Mucosa of stomach (tissue), 1 donor: ENCODE data around the gene FAM184B.

Experiments used
- H3K27me3 ChIP-seq: one replicate; pipeline ENCODE4 v1.7.0; 2013; ENCODE audit warnings: mild to moderate bottlenecking, low read length; ENCODE audit not compliant: control insufficient read depth, insufficient read depth
- H3K36me3 ChIP-seq: one replicate; pipeline ENCODE4 v1.7.0; 2013; ENCODE audit warnings: low read length; ENCODE audit not compliant: control insufficient read depth, insufficient read depth
- H3K4me1 ChIP-seq: one replicate; pipeline ENCODE4 v1.7.0; 2013; ENCODE audit warnings: mild to moderate bottlenecking, low read length; ENCODE audit not compliant: control insufficient read depth, insufficient read depth
- H3K4me3 ChIP-seq: one replicate; pipeline ENCODE4 v1.7.0; 2013; ENCODE audit warnings: low read length
- H3K9ac ChIP-seq: one replicate; pipeline ENCODE4 v1.7.0; 2013; ENCODE audit warnings: mild to moderate bottlenecking, low read length, moderate library complexity
- H3K9me3 ChIP-seq: one replicate; pipeline ENCODE4 v1.7.0; 2013; ENCODE audit warnings: mild to moderate bottlenecking, low read length, moderate library complexity; ENCODE audit not compliant: control insufficient read depth
- donor health status: Pancreatic carcinoma.

FAM184B gene

GRCh38 chr4:17769406-17770174 is 11.8 kb downstream of the FAM184B start:
- Histone ChIP-seq H3K4me3 (no peak overlapping the region), H3K9ac (no peak overlapping the region), H3K4me1 (no peaks in the 10 kb centered on the region), H3K9me3 (no peaks in the 10 kb centered on the region), H3K36me3 (no peaks in the 10 kb centered on the region), H3K27me3 (no peaks in the 10 kb centered on the region)

DNA sequence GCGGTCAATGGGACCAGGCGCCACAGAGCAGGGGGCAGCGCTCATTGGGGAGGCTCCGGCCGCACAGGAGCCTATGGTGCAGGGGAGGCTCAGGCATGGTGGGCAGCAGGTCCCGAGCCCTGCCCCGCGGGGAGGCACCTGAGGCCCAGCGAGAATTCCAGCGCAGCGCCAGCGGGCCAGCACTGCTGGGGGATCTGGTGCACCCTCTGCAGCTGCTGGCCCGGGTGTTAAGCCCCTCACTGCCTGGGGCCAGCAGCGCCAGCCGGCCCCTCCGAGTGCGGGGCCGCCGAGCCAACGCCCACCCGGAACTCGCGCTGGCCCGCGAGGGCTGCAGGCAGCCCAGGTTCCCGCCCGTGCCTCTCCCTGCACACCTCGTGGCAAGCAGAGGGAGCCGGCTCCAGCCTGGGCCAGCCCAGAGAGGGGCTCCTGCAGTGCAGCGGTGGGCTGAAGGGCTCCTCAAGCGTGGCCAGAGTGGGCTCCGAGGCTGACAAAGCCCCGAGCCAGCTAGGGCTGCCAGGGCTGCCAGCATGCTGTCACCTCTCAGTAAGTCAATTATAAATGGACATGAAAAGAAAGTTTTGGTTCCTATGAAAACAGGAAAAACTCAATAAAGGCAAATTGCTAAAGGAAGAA is 14.5 kb downstream of the FAM184B start:
- no peak overlapping the region for H3K9ac ChIP-seq
- no peak overlapping the region for H3K4me3 ChIP-seq
- no peaks in the 10 kb centered on the region for H3K36me3 ChIP-seq
- no peaks in the 10 kb centered on the region for H3K9me3 ChIP-seq
- no peaks in the 10 kb centered on the region for H3K4me1 ChIP-seq
- H3K27me3 ChIP-seq: no peaks in the 10 kb centered on the region

- no peak overlapping the region for H3K4me3 ChIP-seq
- no peak overlapping the region for H3K9ac ChIP-seq
- H3K4me1 ChIP-seq: no peaks in the 10 kb centered on the region
- H3K36me3 ChIP-seq: no peaks in the 10 kb centered on the region
- H3K27me3 ChIP-seq: no peaks in the 10 kb centered on the region
- H3K9me3 ChIP-seq: no peaks in the 10 kb centered on the region
Observed at GRCh38 chr4:17765514-17766286, 15.7 kb downstream of the FAM184B start.

DNA sequence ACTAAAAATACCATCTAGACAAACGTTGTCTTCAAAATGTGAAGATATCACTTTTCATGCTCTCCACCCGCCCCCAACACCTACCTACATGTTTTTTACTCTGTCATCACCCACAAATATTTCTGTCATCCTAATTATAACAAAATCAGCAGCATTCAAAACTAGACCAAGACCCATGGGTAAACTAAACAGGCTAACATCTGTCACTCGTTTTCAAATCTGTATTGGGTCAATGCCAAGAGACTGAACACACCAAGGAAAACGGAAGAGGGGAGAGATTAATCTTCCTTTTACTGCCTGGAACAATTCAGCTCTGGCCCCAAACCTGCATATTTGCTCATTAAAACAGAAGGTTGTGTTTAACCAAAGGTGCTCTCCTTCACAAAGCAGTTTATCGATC is 17.5 kb downstream of the FAM184B start:
- Histone ChIP-seq H3K27me3 (no peaks in the 10 kb centered on the region), H3K9ac (no peak overlapping the region), H3K4me3 (no peak overlapping the region), H3K9me3 (no peaks in the 10 kb centered on the region), H3K36me3 (no peaks in the 10 kb centered on the region), H3K4me1 (no peaks in the 10 kb centered on the region)

DNA sequence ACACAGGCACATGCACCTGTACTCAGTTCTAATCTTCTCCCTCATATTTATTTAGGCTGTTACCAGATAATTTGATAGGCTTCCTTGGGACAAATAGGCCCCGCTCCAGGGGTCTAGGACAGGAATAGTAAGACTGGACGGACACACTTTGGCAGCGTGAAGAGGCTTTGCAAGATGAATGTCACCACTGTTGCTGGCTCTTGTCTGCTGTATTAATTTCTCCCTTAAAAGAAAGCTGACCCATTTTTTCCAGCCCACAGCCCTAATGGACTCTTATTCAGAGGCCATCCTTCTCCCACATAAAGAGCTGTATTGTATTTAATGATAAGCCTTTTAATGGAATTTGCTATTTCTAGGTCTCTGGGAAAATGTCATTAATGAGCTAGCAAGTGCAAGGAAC is 18.0 kb downstream of the FAM184B start:
- H3K4me1 ChIP-seq: no peaks in the 10 kb centered on the region
- H3K4me3 ChIP-seq: no peak overlapping the region
- no peak overlapping the region for H3K9ac ChIP-seq

DNA sequence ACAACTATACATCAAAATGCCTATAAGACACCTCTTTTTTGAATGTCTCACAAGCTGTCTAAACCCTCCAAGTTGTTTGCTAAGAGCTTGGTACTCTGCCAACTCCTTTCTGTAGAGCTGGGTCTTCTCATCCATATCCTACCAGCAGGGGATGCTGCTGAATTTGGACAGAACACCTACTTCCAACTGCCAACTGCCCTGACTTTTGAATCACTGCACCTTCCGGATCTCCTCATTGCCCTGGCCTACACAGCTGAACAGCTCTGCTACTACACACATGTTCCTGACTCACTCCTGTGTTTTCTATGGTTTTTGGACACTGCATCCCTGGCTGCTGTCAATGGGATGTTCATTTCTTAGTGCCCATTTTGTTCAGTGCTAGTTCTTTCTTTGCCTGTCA is 18.7 kb downstream of the FAM184B start:
- Histone ChIP-seq H3K36me3 (no peaks in the 10 kb centered on the region), H3K27me3 (no peaks in the 10 kb centered on the region), H3K4me3 (no peak overlapping the region), H3K9ac (no peak overlapping the region), H3K4me1 (no peaks in the 10 kb centered on the region), H3K9me3 (no peaks in the 10 kb centered on the region)

More for the DNA sequence above, 18.0 kb downstream of the FAM184B start:
- Histone ChIP-seq H3K36me3 (no peaks in the 10 kb centered on the region), H3K9me3 (no peaks in the 10 kb centered on the region), H3K27me3 (no peaks in the 10 kb centered on the region)

- Histone ChIP-seq H3K9ac (no peak overlapping the region), H3K4me3 (no peak overlapping the region), H3K27me3 (no peaks in the 10 kb centered on the region), H3K36me3 (no peaks in the 10 kb centered on the region), H3K4me1 (no peaks in the 10 kb centered on the region), H3K9me3 (no peaks in the 10 kb centered on the region)
Observed at GRCh38 chr4:17761062-17761461, 20.4 kb downstream of the FAM184B start.

DNA sequence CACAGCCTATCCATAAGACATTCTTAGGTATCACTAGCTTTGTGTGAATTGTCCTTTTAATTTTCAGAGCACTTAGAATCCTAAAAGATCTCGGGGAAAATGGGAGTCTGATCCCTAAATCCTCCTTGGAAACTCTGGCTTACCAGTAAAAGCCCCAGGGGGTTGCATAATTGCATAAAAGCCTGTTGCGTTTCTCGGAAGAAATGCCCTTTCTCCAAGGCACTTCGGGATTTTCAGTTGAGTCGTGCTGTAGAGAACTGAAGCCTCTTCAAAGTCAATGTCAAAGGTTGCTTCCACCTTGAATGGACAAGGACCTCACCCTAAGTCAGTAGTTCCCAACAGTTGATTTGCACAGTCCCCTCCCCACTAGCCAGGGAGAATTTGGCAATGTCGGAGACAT is 20.8 kb downstream of the FAM184B start:
- no peaks in the 10 kb centered on the region for H3K27me3 ChIP-seq
- H3K9ac ChIP-seq: no peak overlapping the region
- H3K36me3 ChIP-seq: no peaks in the 10 kb centered on the region
- H3K9me3 ChIP-seq: no peaks in the 10 kb centered on the region
- no peak overlapping the region for H3K4me3 ChIP-seq
- H3K4me1 ChIP-seq: no peaks in the 10 kb centered on the region

- Histone ChIP-seq H3K4me1 (no peaks in the 10 kb centered on the region), H3K9ac (no peak overlapping the region), H3K4me3 (no peak overlapping the region), H3K9me3 (no peaks in the 10 kb centered on the region), H3K27me3 (no peaks in the 10 kb centered on the region), H3K36me3 (no peaks in the 10 kb centered on the region)
Observed at GRCh38 chr4:17758485-17758884, 22.9 kb downstream of the FAM184B start.

DNA sequence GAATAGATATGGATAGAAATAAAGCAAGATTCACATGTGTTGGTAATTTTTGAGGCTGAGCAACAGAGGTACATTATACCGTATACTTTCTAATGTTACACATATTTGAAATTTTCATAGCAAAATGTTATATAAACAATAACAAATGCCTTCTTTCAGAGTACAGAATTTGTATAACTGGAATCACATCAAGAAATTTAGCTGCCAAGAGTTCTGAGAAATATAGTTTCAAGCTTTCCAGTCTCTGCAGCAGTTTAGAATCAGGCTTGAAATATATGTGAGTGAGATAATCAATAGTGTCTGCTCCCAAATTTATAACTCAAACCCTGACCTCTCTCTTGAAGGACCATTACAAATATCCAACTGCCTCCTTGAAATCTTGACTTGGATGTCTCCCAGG is 23.8 kb downstream of the FAM184B start:
- H3K9me3 ChIP-seq: no peaks in the 10 kb centered on the region
- H3K36me3 ChIP-seq: no peaks in the 10 kb centered on the region
- no peaks in the 10 kb centered on the region for H3K4me1 ChIP-seq
- no peak overlapping the region for H3K9ac ChIP-seq
- H3K27me3 ChIP-seq: no peaks in the 10 kb centered on the region
- H3K4me3 ChIP-seq: no peak overlapping the region

GRCh38 chr4:17753646-17754045 is 27.8 kb downstream of the FAM184B start:
- Histone ChIP-seq H3K9ac (no peak overlapping the region), H3K4me1 (no peaks in the 10 kb centered on the region), H3K4me3 (no peak overlapping the region), H3K36me3 (no peaks in the 10 kb centered on the region), H3K9me3 (no peaks in the 10 kb centered on the region), H3K27me3 (no peaks in the 10 kb centered on the region)

- no peak overlapping the region for H3K4me3 ChIP-seq
- H3K27me3 ChIP-seq: no peaks in the 10 kb centered on the region
- no peaks in the 10 kb centered on the region for H3K4me1 ChIP-seq
- no peak overlapping the region for H3K9ac ChIP-seq
- H3K9me3 ChIP-seq: no peaks in the 10 kb centered on the region
- H3K36me3 ChIP-seq: no peaks in the 10 kb centered on the region
Observed at GRCh38 chr4:17740702-17741101, 40.7 kb downstream of the FAM184B start.
